HepG2 (cell line): Measurements from ENCODE around the gene MADD. TPM values are rescaled to one million over a fixed set of nuclear protein-coding genes. Genes with fewer than 3 reads are reported as not detected.

ENCODE experiments used
- AGO1 ChIP-seq: fragments of 200-400 bp; formaldehyde crosslinking; IDR thresholded peaks from 2 replicates; pipeline ENCODE4 v1.6.1; 2017; ENCODE audit warnings: mild to moderate bottlenecking, low read depth, low read length, moderate library complexity; ENCODE audit not compliant: poor library complexity, severe bottlenecking
- BHLHE40 ChIP-seq: IDR thresholded peaks from 2 replicates; pipeline ENCODE4 v1.6.1; 2011; ENCODE audit warnings: low read length, improper control_type of control experiment
- NR2F6 ChIP-seq, 2 experiments: IDR thresholded peaks; 2 replicates each; pipeline ENCODE4 v1.6.1; 2016; ENCODE audit warnings: antibody characterized with exemption in 1 of 2, mild to moderate bottlenecking in 1 of 2
- ONECUT2 ChIP-seq: sonication (generic); formaldehyde crosslinking; IDR thresholded peaks from 2 replicates; pipeline ENCODE4 v1.4.0; 2020; ENCODE audit warnings: missing genetic modification reagents
- POGZ ChIP-seq: sonication (generic); formaldehyde crosslinking; IDR thresholded peaks from 2 replicates; pipeline ENCODE4 v1.4.0; 2020; ENCODE audit warnings: mild to moderate bottlenecking, missing genetic modification reagents
- RBAK ChIP-seq: sonication (generic); formaldehyde crosslinking; IDR thresholded peaks from 2 replicates; pipeline ENCODE4 v1.5.1; 2020; ENCODE audit warnings: mild to moderate bottlenecking, missing genetic modification reagents
- SOX13 ChIP-seq, 3 experiments: fragments of 450-650 bp in 1 of 3; sonication (generic) in 1 of 3; formaldehyde crosslinking in 1 of 3; IDR thresholded peaks in 2 of 3; conservative IDR thresholded peaks in 1 of 3; 2 replicates each; pipeline versions ENCODE4 v1.5.0 to v1.6.1; 2016 to 2020; ENCODE audit warnings: antibody characterized with exemption in 1 of 3, mild to moderate bottlenecking in 1 of 3, missing compliant biosample characterization in 1 of 3, missing genetic modification reagents in 1 of 3, moderate library complexity in 1 of 3
- SOX6 ChIP-seq, 2 experiments: fragments of 450-650 bp in 1 of 2; sonication (generic) in 1 of 2; formaldehyde crosslinking in 1 of 2; IDR thresholded peaks; 2 replicates each; pipeline versions ENCODE4 v1.4.0 to v1.6.1; 2017 to 2020; ENCODE audit warnings: antibody characterized with exemption in 1 of 2, mild to moderate bottlenecking in 1 of 2, missing genetic modification reagents in 1 of 2
- THYN1 ChIP-seq: sonication (generic); formaldehyde crosslinking; IDR thresholded peaks from 2 replicates; pipeline ENCODE4 v1.8.1; 2023; ENCODE audit warnings: low read depth, mild to moderate bottlenecking, moderate library complexity, missing genetic modification reagents, borderline replicate concordance
- ZNF562 ChIP-seq: sonication (generic); formaldehyde crosslinking; IDR thresholded peaks from 2 replicates; pipeline ENCODE4 v1.8.0; 2022; ENCODE audit warnings: missing genetic modification reagents, borderline replicate concordance
- ZSCAN21 ChIP-seq: sonication (generic); formaldehyde crosslinking; IDR thresholded peaks from 2 replicates; pipeline ENCODE4 v1.8.0; 2022; ENCODE audit warnings: mild to moderate bottlenecking, missing genetic modification reagents, moderate library complexity, borderline replicate concordance
- polyA plus RNA-seq, 8 experiments: library from polyadenylated mRNA; depleted of rRNA in 3 of 8; stranded (reverse) in 7 of 8; unstranded in 1 of 8; fragments of >200 nt; fragmentation: Illumina TruSeq in 4 of 8; extraction: Trizol in 4 of 8; gene quantifications; 2 replicates each; pipeline versions ENCODE4 v1.2.1 to v1.2.3, GENCODE V29; 2011 to 2016; ENCODE audit warnings: low read depth in 4 of 8, missing spikeins in 1 of 8, mixed read lengths in 1 of 8; ENCODE audit not compliant: insufficient read depth in 1 of 8
- total RNA-seq, 5 experiments: library from RNA; depleted of rRNA; stranded (reverse); fragments of >200 nt; fragmentation: Illumina TruSeq; extraction: Trizol; gene quantifications; 2 replicates each; pipeline ENCODE4 v1.2.3, GENCODE V29; 2016; ENCODE audit warnings: low read depth in 1 of 5
- TF ChIP-seq, protein P1 (sequence below): sonication (generic); formaldehyde crosslinking; IDR thresholded peaks from 2 replicates; pipeline ENCODE4 v1.5.1; 2020; ENCODE audit warnings: mild to moderate bottlenecking, missing genetic modification reagents
- TF ChIP-seq, protein P2 (sequence below): sonication (generic); formaldehyde crosslinking; IDR thresholded peaks from 2 replicates; pipeline ENCODE4 v1.5.1; 2020; ENCODE audit warnings: mild to moderate bottlenecking, missing genetic modification reagents, moderate library complexity
- TF ChIP-seq, protein P3 (sequence below): sonication (generic); formaldehyde crosslinking; IDR thresholded peaks from 2 replicates; pipeline ENCODE4 v1.9.0; 2021; ENCODE audit warnings: mild to moderate bottlenecking, missing genetic modification reagents

MADD gene
- total and polyA plus RNA-seq, 2 of the 13 experiments (the other 11 are each of a cell fraction or from before 2014, with no cell fraction given), result 18.0 to 29.2 TPM

DNA sequence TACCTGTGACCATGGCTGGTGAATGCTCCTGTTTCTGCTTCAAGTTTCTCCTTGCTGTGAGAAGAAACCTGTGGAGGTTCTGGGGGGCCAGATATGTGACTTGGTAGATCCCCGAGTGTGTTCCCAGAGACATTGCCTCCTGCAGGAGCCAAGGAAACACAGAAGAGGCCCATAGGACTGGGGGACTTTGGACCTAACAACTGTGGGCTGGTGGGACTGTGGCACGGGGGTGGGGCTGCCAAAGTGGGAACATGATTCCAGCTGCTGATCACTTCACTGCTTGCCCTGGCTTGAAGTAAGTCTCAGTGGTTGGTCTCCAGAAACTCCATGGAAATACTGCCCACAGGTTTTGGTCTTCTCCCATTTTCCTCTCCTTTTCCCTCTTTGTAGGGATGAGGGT, 16.3 kb upstream of the MADD start (continued):
- TF ChIP-seq, protein P1, sequence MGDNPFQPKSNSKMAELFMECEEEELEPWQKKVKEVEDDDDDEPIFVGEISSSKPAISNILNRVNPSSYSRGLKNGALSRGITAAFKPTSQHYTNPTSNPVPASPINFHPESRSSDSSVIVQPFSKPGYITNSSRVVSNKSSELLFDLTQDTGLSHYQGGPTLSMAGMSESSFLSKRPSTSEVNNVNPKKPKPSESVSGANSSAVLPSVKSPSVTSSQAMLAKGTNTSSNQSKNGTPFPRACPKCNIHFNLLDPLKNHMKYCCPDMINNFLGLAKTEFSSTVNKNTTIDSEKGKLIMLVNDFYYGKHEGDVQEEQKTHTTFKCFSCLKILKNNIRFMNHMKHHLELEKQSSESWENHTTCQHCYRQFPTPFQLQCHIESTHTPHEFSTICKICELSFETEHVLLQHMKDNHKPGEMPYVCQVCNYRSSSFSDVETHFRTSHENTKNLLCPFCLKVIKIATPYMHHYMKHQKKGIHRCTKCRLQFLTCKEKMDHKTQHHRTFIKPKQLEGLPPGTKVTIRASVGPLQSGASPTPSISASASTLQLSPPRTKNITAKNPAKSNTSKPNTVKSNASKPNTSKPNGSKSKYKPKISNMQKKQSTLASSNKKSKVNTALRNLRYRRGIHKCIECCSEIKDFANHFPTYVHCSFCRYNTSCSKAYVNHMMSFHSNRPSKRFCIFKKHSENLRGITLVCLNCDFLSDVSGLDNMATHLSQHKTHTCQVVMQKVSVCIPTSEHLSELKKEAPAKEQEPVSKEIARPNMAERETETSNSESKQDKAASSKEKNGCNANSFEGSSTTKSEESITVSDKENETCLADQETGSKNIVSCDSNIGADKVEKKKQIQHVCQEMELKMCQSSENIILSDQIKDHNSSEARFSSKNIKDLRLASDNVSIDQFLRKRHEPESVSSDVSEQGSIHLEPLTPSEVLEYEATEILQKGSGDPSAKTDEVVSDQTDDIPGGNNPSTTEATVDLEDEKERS, result no peak
- TF ChIP-seq ZSCAN21 (no peak), NR2F6 (IDR thresholded peaks at IDR 0.05) (no peak), NR2F6 (CRISPR knock-in tag; IDR thresholded peaks at IDR 0.05) (no peak), SOX13 (IDR thresholded peaks at IDR 0.05) (no peak), SOX13 (CRISPR knock-in tag; conservative IDR thresholded peaks at IDR 0.05 in 1 of 2, IDR thresholded peaks at IDR 0.05 in 1 of 2) (no peak), POGZ (CRISPR knock-in tag) (no peak), ZNF562 (no peak), THYN1 (CRISPR knock-in tag) (no peak), AGO1 (no peak), ONECUT2 (CRISPR knock-in tag) (no peak), BHLHE40 (peak; percentile 18; the same call in 1 of the 2 replicates), RBAK (CRISPR knock-in tag) (no peak), SOX6 (IDR thresholded peaks at IDR 0.05) (no peak), SOX6 (CRISPR knock-in tag; IDR thresholded peaks at IDR 0.05) (no peak)
- TF ChIP-seq, protein P2, sequence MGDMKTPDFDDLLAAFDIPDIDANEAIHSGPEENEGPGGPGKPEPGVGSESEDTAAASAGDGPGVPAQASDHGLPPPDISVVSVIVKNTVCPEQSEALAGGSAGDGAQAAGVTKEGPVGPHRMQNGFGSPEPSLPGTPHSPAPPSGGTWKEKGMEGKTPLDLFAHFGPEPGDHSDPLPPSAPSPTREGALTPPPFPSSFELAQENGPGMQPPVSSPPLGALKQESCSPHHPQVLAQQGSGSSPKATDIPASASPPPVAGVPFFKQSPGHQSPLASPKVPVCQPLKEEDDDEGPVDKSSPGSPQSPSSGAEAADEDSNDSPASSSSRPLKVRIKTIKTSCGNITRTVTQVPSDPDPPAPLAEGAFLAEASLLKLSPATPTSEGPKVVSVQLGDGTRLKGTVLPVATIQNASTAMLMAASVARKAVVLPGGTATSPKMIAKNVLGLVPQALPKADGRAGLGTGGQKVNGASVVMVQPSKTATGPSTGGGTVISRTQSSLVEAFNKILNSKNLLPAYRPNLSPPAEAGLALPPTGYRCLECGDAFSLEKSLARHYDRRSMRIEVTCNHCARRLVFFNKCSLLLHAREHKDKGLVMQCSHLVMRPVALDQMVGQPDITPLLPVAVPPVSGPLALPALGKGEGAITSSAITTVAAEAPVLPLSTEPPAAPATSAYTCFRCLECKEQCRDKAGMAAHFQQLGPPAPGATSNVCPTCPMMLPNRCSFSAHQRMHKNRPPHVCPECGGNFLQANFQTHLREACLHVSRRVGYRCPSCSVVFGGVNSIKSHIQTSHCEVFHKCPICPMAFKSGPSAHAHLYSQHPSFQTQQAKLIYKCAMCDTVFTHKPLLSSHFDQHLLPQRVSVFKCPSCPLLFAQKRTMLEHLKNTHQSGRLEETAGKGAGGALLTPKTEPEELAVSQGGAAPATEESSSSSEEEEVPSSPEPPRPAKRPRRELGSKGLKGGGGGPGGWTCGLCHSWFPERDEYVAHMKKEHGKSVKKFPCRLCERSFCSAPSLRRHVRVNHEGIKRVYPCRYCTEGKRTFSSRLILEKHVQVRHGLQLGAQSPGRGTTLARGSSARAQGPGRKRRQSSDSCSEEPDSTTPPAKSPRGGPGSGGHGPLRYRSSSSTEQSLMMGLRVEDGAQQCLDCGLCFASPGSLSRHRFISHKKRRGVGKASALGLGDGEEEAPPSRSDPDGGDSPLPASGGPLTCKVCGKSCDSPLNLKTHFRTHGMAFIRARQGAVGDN (CRISPR knock-in tag), result peak; percentile 41
- TF ChIP-seq, protein P3, sequence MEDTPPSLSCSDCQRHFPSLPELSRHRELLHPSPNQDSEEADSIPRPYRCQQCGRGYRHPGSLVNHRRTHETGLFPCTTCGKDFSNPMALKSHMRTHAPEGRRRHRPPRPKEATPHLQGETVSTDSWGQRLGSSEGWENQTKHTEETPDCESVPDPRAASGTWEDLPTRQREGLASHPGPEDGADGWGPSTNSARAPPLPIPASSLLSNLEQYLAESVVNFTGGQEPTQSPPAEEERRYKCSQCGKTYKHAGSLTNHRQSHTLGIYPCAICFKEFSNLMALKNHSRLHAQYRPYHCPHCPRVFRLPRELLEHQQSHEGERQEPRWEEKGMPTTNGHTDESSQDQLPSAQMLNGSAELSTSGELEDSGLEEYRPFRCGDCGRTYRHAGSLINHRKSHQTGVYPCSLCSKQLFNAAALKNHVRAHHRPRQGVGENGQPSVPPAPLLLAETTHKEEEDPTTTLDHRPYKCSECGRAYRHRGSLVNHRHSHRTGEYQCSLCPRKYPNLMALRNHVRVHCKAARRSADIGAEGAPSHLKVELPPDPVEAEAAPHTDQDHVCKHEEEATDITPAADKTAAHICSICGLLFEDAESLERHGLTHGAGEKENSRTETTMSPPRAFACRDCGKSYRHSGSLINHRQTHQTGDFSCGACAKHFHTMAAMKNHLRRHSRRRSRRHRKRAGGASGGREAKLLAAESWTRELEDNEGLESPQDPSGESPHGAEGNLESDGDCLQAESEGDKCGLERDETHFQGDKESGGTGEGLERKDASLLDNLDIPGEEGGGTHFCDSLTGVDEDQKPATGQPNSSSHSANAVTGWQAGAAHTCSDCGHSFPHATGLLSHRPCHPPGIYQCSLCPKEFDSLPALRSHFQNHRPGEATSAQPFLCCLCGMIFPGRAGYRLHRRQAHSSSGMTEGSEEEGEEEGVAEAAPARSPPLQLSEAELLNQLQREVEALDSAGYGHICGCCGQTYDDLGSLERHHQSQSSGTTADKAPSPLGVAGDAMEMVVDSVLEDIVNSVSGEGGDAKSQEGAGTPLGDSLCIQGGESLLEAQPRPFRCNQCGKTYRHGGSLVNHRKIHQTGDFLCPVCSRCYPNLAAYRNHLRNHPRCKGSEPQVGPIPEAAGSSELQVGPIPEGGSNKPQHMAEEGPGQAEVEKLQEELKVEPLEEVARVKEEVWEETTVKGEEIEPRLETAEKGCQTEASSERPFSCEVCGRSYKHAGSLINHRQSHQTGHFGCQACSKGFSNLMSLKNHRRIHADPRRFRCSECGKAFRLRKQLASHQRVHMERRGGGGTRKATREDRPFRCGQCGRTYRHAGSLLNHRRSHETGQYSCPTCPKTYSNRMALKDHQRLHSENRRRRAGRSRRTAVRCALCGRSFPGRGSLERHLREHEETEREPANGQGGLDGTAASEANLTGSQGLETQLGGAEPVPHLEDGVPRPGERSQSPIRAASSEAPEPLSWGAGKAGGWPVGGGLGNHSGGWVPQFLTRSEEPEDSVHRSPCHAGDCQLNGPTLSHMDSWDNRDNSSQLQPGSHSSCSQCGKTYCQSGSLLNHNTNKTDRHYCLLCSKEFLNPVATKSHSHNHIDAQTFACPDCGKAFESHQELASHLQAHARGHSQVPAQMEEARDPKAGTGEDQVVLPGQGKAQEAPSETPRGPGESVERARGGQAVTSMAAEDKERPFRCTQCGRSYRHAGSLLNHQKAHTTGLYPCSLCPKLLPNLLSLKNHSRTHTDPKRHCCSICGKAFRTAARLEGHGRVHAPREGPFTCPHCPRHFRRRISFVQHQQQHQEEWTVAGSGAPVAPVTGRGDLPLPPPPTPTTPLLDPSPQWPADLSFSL (CRISPR knock-in tag), result no peak
